GM11168 (cell line): ENCODE data around the gene LTC4S.
"Not testable (repeated sequence)": the region's sequence is repeated elsewhere in the genome, so short reads cannot be mapped to it uniquely, and the experiment has no call there.

ENCODE experiments used
- in situ Hi-C: fragments of 300-500 bp; cut with MboI; formaldehyde crosslinking; loops from one replicate; pipeline ENCODE4 v1.12.0; 2022; ENCODE audit warnings: low sequenced_read_pairs; ENCODE audit not compliant: unreplicated experiment

Gene LTC4S

DNA sequence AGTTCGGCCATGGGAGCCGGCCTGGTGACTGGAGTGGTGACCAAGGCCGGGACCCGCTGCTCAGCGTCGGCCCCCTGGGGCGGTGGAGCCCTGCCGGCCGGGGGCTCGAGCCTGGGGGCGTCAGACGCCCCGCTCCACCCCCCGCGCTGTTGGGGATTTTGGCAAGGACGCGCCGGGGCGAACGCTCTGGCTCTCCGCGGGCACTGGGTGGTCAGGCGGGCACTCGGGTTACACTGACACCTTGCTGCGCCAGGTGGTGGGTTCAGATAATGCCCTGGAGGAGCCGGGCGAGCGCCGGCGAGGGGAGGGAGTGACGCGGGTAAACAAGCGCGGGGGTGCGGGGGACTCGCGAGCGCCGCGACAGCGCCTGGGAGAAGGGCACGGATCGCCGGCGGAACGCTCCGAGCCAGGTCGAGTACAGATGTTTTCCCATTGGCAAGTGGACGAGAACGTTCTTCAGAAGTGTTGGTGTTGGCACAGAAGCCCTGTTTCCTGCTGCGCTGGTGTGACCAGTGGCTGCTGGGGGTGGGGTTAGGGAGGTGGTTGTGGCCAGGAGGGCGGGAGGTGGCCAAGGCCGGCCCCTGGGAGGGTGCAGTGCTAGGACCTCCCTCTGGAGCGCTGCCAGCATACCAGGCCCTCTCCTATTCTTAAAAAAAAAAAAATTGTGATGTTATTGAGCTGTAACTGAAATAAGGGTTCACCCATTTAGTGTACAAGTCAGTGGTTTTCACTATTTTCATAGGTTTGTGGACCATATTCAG, 27.7 kb downstream of the LTC4S start:
- in situ Hi-C loops: no loop called here

DNA sequence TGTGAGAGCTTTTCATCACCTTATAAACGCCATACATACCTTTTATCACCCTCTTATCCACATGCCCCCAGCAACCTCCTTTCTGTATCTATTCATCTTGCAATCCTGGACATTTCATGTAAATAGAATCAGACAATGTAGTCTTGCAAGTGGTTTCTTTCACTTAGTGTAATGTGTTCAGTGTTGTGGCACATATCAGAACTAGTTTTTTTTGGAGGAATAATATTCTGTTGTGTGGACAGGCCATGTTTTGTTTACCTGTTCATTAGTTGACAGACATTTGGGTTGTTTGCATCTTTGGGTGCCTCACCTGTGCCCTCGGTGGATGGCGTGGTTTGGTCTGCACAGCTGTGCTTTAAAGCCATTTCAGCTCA, 28.3 kb downstream of the LTC4S start:
- in situ Hi-C loops: no loop called here

DNA sequence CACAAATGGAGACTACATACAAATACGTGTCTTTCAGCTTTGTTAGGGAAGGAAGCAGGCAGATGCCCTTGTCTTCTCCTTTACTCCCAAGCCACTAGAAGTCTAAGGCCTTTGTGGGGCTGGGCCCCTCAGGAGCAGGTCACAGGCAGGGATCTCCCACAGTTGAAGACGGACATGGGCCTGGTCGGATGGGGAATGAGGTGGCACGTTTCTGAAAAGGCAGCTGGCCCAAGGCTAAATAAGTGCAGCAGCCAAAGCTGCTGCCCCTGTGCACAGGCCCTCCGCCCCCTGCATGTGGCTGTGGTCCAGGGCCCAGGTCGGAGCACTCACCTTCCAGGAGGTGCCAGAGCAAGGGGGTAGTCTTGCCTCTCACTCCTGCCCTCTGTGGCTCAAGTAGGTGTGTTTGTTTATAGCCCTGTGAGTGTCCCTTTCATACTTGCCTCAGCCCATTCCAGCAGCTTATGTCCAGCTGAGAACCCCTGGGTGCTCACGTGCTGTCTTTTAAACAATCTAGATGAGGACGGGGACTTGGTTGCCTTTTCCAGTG, 28.7 kb downstream of the LTC4S start:
- in situ Hi-C loops: no loop called here

DNA sequence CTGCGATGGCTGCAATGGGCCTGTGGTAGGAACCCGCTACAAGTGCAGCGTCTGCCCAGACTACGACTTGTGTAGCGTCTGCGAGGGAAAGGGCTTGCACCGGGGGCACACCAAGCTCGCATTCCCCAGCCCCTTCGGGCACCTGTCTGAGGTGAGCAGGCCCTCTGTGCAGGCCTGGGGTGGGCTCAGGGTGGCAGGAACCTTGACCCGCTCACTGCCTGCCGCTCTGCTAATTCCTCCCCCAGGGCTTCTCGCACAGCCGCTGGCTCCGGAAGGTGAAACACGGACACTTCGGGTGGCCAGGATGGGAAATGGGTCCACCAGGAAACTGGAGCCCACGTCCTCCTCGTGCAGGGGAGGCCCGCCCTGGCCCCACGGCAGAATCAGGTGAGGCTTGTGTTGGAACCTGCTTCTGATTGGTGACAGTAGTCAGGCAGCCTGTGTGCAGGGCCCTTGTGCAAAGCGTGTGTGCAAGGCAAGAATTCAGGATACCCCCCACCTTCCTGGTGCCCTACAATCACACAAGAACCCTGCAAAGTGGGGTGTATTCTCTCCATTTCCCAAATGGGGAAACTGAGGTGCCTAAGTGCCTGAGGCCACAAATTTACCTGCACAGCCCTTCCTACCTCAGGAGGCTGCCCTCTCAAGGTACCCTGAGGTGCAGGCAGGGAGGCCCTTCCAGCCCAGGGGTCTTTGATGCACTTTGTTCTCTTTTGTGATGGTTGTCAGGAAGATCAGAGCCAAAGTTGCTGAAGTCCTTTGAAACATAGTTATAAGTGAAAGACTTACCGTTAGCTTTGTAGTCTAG, 30.4 kb downstream of the LTC4S start:
- in situ Hi-C loops: no loop called here

DNA sequence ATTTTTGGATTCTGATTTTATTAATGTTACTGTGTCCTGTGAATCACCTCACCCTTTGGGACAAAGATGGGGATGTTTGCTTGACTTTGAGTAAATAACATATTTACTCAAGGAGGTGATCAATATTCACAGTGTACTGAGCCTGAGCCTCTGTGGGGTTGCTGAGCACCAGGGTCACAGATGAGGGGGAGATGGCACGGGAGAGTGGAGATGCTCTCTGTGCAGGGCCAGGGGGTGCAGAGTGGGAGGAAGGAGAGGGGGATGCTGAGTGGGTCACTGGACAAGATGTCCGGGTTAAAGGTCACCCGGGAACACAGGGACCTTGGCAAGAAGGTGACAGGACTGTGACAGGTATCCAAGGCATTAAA, 30.9 kb downstream of the LTC4S start:
- in situ Hi-C loops: no loop called here

DNA sequence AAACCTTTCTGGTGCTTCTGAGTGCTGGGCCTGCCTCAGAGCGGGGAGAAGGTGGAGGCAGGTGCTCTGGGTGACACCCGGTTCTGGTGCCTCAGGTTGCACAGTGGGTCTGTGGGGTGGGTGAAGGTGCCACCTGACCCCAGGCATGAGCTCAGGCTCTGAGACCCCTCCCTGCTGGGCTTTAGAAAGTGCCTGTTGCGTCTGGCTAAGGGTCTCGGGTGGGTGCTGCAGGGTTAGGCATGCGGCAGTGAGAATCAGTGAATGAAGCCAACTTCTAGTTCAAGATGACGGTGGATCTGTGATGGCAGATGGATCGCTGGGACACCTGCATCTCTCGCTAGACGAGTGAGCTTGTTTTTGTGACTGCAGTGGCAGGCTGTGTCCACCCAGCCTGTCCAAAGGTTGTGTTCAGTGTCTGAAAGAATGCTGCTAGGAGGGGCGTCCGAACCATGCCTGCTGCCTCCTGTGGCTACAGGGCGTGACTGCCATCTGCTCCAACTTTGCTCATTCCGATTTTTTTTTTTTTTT, 31.9 kb downstream of the LTC4S start:
- in situ Hi-C loops: no loop called here

DNA sequence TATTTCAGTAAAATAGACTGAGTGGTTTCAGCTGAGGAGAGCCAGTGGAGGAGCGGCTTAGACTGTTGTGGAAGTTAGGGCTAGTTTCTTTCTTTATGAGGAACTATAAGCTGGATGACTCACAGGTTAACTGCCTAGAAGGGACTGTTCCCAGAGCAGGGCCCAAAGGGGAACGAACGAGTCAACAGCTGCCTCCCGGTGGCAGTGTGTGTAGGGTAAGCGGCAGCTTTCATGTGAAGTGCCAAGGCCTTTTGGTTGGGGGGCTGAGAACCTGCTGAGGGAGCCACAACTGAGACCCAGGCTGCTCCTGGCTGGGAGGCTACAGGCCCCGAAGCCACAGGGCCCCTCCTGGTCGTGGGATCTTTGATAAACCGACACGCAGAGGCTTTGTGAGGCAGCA, 33.9 kb downstream of the LTC4S start:
- in situ Hi-C loops: no loop called here

DNA sequence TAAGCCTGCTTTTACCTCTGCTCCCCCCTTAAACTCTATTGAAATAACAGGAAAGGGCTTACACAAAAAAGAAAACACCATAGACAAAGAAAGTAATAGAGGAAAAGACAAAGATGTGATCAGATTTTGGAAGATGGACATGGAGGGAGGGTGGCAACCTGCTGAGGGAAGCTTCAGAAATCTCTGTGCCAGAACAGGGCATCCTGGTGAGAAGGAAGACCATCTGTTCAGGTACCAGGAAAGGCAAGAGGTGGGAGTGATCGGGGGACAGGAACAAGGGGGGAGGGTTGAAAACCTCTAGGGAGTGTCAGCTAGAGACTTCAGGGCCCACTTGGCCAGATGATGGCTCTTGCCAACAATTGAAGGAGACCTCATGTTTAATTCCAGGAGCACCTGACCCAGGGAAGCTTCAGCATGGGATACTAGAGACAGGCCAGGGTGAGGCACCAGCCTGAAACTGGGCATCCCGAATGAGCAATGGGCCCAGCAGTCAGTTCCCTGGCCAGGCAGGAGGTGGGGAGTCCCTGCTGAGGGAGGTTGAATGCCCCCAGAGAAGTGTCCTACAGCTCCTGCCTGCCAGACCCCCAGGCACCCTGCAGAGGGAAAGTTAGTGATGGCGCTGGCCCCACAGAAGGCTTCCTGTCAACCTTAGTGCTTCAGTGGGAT, 35.1 kb downstream of the LTC4S start:
- in situ Hi-C loops: no loop called here

DNA sequence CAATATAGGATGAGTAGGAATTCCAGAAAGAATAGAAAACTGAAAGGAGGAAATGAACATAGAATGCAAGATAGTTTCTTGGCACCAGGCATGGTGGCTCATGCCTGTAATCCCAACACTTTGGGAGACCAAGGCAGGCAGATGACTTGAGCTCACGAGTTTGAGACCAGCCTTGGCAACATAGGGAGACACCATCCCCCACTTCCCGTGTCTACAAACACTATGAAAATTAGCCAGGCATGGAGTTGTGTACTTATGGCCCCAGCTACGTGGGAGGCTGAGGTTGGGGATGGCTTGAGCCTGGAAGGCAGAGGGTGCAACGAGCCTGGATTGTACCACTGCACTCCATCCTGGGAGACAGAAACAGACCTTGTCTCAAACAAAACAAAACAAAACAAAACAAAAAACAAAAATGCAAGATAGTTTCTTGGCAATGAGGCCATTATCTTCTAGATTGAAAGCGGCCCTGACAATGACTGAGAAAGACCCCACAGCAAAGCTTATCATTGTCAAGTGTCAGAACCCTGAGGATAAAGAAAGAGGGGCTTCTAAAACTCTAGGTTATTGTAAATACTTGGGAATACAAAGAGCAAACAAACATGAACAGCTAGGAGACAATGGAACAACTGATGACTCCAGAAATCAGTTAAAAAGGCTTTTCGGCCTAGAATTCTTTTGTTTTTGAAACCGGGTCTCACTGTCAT, 36.1 kb downstream of the LTC4S start:
- in situ Hi-C loops: no loop called here

DNA sequence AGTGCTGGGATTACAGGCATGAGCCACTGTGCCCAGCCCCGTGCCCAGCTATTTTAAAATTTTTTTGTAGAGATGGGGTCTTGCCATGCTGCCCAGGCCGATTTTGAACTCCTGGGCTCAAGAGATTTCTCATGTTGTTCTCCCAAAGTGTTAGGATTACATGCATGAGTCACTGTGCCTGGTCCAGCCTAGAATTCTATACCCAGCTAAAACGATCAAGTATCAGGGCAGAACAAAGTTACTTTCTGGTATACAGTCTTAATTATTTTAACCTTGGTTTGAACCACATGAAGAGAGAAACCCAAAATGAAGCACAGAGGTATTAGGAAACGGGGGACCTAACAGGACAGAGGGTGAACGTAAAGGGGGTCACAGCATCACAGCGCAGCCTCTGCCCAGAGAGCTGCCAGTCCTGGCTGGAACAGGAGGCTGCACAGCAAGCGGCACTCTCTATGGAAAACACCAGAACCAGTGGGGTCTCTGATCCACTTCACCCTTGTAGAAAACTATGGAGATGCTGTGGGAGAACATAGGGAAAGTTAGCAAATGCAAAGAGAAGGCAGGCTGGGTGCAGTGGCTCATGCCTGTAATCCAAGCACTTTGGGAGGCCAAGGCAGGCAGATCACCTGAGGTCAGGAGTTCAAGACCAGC, 37.2 kb downstream of the LTC4S start:
- in situ Hi-C loops: no loop called here

DNA sequence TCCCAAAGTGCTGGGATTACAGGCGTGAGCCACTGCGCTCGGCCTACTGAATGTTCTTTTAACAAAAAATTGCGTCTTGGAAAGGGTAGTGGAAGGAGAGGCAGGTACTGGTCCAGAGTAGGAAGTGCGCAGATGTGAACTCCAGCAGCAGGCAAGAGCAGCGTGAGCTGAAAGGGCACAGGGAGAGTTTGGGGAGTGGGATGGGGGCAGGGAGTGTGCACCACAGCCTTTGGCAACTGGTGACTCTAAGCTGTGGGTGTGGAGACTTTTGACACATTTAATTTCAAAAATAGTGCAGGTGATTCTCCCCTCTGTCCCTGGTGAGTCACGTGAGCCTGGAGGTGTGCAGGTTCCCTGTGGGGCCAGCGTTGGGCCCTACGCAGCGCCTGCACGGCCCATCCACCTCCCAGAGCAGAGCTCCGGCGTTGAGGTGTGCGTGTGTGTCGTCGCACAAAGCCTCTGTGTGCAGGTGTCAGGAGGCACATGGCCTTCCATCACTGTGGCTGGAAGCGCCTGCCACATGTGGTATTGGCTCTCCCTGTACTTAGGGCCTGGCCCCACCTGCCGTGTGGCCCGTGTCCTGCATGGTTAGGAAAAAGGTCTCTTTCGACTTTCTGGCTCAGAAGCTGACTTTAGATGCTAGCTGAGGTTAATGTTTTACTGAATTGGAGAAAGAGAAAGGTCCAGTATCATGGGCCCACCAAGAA, 38.4 kb downstream of the LTC4S start:
- in situ Hi-C loops: no loop called here

DNA sequence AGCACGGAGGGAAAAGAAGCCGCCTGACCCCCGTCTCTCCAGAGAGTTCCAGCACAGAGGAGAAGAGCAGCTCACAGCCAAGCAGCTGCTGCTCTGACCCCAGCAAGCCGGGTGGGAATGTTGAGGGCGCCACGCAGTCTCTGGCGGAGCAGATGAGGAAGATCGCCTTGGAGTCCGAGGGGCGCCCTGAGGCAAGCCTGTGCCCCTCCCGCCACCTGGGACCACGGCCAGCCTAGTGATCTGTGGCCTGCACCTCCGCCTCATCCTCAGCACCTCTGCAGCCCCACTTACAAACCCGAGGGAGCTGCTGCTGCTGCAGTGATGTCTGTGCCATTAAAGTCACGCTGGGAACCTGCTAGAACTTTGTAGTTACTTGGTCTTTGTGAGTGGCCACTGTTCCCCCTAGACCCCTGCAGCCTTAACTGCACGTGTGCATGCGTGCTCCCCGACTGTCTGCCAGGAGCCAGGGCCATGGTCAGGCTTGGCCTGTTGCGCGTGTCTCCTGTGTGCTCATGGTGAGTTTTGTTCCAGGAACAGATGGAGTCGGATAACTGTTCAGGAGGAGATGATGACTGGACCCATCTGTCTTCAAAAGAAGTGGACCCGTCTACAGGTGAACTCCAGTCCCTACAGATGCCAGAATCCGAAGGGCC, 39.4 kb downstream of the LTC4S start:
- in situ Hi-C loops: no loop called here

DNA sequence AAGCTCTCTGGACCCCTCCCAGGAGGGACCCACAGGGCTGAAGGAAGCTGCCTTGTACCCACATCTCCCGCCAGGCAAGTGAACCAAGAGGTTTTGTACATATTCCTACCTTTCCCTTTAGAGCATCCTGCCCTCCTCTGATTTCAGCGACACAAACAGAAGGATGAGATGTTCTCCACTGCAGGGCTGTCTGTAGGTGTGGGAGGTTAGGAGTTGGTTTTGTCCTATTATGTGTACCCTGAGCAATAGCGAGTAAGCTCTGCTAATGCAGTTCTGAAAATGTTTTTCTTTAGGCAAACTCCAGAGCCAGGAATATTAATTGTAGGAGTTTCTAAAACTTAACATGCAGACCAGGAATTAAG, 39.9 kb downstream of the LTC4S start:
- in situ Hi-C loops: no loop called here

DNA sequence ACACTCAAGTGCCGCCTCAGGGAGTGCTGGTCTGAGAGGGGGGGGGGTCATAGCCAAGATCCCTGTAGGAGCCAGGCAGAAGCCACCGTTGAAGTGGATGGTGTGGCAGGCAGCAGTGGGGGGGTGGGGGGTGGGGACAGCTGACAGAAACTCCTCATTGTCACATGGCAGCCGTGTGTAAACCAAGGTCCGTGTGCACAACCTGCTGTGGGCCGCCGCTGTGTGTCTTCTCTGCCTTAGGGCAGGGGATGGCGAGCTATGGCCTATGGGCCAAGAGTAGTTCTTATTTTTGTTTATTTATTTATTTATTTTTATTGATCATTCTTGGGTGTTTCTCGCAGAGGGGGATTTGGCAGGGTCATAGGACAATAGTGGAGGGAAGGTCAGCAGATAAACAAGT, 40.3 kb downstream of the LTC4S start:
- in situ Hi-C loops: no loop called here

DNA sequence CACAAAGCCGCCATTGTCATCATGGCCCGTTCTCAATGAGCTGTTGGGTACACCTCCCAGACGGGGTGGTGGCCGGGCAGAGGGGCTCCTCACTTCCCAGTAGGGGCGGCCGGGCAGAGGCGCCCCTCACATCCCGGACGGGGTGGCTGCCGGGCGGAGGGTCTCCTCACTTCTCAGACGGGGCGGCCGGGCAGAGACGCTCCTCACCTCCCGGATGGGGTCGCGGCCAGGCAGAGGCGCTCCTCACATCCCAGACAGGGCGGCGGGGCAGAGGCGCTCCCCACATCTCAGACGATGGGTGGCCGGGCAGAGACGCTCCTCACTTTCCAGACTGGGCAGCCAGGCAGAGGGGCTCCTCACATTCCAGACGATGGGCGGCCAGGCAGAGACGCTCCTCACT, 41.1 kb downstream of the LTC4S start:
- in situ Hi-C loops: not testable (repeated sequence)

DNA sequence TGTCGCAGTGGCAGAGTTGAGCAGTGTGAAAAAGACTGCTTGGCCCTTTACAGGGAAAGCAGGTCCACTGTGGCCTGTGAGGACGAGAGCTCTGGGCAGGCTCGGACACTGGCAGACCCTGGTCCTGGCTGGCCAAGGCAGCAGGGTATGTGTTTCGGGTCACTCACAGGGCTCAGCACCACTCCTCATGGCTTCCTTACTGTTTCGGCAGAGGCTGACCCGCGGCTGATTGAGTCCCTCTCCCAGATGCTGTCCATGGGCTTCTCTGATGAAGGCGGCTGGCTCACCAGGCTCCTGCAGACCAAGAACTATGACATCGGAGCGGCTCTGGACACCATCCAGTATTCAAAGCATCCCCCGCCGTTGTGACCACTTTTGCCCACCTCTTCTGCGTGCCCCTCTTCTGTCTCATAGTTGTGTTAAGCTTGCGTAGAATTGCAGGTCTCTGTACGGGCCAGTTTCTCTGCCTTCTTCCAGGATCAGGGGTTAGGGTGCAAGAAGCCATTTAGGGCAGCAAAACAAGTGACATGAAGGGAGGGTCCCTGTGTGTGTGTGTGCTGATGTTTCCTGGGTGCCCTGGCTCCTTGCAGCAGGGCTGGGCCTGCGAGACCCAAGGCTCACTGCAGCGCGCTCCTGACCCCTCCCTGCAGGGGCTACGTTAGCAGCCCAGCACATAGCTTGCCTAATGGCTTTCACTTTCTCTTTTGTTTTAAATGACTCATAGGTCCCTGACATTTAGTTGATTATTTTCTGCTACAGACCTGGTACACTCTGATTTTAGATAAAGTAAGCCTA, 42.6 kb downstream of the LTC4S start:
- in situ Hi-C loops: no loop called here

DNA sequence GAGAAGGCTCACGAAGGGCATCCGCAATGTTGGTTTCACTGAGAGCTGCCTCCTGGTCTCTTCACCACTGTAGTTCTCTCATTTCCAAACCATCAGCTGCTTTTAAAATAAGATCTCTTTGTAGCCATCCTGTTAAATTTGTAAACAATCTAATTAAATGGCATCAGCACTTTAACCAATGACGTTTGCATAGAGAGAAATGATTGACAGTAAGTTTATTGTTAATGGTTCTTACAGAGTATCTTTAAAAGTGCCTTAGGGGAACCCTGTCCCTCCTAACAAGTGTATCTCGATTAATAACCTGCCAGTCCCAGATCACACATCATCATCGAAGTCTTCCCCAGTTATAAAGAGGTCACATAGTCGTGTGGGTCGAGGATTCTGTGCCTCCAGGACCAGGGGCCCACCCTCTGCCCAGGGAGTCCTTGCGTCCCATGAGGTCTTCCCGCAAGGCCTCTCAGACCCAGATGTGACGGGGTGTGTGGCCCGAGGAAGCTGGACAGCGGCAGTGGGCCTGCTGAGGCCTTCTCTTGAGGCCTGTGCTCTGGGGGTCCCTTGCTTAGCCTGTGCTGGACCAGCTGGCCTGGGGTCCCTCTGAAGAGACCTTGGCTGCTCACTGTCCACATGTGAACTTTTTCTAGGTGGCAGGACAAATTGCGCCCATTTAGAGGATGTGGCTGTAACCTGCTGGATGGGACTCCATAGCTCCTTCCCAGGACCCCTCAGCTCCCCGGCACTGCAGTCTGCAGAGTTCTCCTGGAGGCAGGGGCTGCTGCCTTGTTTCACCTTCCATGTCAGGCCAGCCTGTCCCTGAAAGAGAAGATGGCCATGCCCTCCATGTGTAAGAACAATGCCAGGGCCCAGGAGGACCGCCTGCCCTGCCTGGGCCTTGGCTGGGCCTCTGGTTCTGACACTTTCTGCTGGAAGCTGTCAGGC, 43.6 kb downstream of the LTC4S start:
- in situ Hi-C loops: no loop called here
